SU-DHL-6 (cell line): Measurements from ENCODE around the gene SF3B3.

ENCODE experiments used
- CTCF ChIP-seq: fragments of 200-600 bp; sonication (generic); IDR thresholded peaks from one replicate; pipeline ENCODE4 v1.5.1; 2017; ENCODE audit warnings: antibody characterized with exemption, mild to moderate bottlenecking, low read length, moderate library complexity; ENCODE audit not compliant: insufficient read depth, poor library complexity, severe bottlenecking
- EZH2phosphoT487 ChIP-seq: fragments of 200-600 bp; sonication (generic), shearing (Covaris generic); conservative IDR thresholded peaks from 2 replicates; pipeline ENCODE4 v1.6.1; 2018; ENCODE audit warnings: mild to moderate bottlenecking, antibody characterized with exemption, low read length, moderate library complexity, mixed read lengths

- TF ChIP-seq CTCF (no peak), EZH2phosphoT487 (no peak)
These were observed 45.1 kb downstream of the SF3B3 start for GRCh38 chr16:70568601-70569237.
